Stimulated activated naive CD4-positive, alpha-beta T cell treated with Interleukin-2 at 50 U/mL for 16 hours (primary cell): ENCODE data around the gene SPPL2B.
"Not testable (repeated sequence)": the region's sequence is repeated elsewhere in the genome, so short reads cannot be mapped to it uniquely, and the experiment has no call there.

Experiments
- DNase-seq: peaks from one replicate; lab custom pipeline; 2025; lab: John Stamatoyannopoulos, UW

SPPL2B gene

DNA sequence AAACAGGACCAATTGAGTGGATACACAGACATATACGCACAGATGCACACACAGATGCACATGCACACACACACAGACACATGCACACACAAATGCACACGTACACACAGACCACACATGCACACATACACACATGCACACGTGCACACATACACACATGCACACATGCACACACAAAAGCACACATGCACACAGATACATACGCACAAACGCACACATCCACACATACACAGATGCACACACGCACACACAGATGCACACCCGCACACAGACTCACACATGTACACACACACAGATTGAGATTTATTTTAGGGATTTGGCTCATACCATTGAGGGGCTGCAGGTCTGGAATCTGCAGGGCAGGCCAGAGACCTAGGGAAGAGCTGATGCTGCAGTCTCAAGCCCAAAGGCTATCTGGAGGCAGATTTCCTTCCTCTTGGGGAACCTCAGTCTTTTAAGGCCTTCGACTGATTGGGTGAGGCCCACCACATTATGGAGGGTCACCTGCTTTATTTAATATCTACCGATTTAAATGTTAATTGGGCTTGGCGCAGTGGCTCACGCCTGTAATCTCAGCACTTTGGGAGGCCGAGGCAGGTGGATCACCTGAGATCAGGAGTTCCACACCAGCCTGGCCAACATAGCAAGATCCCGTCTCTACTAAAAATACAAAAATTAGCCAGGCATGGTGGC lies 54.2 kb downstream of the SPPL2B start:
- DNase-seq = no peak

DNA sequence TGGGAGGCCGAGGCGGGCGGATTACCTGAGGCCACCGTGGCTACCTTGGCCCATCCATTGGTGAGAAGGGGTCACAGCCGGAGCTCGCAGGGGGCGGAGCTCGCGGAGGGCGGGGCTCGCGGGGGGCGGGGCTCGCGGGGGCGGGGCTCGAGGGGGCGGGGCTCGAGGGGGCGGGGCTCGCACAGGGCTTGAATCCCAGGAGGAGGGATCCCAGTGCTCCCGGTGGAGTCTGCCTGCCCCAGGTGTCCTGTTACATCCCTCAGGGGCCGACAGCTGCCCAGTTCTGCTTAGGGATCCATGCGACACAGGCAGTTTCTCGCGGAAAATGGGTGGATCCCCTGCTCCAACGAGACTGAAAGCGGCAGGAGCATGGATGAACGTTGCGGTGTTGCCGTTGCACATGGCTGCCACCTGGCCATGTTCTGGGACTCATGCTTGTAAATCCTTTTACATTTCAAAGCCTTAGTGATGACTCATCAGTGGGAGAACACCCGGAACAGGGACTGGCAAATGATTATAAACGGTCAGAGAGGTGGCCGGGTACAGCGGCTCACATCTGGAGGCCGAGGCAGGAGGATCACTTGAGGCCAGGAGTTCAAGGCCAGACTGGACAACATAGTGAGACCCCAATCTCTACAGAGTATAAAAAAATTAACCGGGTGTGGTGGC lies 56.7 kb downstream of the SPPL2B start:
- DNase-seq = no peak

DNA sequence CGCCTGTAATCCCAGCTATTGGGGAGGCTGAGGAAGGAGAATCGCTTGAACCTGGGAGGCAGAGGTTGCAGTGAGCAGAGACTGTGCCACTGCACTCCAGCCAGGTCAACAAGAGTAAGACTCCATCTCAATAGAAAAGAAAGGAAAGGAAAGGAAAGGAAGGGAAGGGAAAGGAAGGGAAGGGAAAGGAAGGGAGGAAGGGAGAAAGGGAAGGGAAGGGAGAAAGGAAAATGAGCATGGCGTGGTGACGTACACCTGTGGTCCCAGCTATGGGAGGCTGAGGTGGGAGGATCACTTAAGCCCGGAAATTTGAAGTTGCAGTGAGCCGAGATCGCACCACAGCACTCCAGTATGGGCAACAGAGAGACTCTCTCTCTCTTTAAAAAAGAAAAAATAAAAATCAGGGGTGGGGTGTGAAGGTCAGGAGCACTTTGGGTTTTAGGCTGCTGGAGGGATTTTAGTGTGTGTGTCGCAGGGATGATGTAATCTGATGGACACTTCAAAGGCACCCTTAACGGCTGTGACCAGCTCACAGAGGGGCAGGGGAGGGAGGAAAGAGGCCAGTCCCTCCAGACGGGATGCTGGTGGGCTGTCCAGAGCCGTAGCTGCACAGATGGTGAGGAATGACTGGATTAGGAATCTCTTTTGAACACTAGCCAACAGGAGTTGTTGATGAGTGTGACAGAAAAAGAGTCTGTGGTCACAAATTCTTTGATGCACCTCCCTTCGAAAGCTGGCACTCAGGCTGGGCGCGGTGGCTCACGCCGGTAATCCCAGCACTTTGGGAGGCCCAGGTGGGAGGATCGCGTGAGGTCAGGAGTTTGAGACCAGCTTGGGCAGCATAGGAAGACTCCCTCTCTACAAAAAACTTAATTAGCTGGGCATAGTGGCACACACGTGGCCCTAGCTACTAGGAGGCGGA lies 59.1 kb downstream of the SPPL2B start:
- no peak for DNase-seq

DNA sequence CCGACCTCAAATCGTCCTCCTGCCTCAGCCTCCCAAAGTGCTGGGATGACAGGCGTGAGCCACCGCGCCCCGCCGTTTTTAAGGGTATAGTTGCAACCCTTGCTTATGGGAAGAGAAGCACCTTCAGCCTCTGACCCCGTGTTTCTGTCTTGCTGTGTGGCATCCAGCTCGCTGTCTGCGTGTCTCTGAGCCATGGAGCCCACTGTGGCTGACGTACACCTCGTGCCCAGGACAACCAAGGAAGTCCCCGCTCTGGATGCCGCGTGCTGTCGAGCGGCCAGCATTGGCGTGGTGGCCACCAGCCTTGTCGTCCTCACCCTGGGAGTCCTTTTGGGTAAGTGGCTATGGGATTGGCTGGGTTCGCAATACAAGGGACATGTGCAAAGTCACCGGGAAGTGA lies 61.1 kb downstream of the SPPL2B start:
- DNase-seq = no peak

DNA sequence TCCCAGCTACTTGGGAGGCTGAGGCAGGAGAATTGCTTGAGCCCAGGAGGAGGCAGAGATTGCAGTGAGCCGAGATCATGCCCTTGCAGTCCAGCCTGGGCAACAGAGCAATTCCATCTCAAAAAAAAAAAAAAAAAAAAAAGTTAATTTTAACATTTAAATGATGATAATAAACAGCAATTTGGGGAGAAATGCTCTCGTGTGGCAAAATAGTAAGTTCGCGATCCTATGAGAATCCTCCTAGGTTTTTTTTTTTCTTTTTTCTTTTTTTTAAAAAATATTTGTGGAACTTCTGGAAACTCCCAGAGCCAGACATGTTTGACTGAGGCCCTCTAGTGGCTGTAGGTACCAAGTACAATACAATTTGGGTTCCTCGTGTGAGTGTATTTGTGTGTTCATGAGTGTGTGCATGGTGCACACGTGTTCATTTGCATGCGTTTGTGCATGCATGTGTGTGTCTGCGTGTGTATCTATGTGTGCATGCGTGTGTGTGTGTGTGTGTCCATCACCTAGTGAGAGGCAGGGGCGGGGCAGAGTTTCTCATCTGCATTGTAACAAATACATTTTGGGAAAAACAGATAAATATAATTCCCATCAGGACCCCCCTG lies 62.7 kb downstream of the SPPL2B start:
- DNase-seq = peak; percentile 24

DNA sequence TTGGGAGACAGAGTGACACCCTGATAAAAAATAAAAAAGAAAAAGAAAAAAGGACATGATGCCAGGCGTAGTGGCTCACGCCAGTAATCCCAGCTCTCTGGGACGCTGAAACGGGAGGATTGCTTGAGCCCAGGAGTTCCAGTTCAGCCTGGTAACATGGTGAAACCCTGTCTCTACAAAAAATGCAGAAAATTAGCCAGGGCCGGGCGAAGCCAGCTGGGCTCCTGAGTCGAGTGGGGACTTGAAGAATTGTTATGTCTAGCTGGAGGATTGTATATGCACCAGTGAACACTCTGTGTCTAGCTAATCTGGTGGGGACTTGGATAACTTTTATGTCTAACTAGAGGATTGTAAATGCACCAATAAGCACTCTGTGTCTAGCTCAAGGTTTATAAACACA lies 63.9 kb downstream of the SPPL2B start:
- no peak for DNase-seq

DNA sequence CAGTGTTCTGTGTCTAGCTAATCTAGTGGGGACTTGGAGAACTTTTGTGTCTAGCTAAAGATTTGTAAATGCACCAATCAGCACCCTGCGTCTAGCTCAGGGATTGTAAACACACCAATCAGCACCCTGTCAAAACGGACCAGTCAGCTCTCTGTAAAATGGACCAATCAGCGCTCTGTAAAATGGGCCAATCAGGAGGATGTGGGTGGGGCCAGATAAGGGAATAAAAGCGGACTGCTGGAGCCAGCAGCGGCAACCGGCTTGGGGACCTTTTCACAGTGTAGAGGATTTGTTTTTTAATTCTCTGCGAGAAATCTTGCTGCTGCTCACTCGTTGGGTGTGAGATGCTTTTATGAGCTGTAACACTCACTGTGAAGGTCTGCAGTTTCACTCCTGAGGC lies 64.4 kb downstream of the SPPL2B start:
- DNase-seq = not testable (repeated sequence)

DNA sequence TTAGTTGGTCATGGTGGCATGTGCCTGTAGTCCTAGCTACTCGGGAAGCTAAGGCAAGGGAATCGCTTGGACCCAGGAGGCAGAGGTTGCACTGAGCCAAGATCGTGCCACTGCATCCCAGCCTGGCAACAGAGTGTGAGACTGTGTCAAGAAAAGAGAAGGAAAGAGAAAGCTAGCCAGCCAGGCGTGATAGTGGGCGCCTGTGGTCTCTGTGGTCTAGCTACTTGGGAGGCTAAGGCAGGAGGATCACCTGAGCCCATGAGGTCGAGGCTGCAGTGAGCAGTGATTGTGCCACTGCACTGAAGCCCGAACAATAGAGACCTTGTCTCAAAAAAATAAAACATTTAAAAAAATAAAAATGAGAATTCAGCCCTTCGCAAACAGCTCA lies 65.6 kb downstream of the SPPL2B start:
- DNase-seq = no peak

DNA sequence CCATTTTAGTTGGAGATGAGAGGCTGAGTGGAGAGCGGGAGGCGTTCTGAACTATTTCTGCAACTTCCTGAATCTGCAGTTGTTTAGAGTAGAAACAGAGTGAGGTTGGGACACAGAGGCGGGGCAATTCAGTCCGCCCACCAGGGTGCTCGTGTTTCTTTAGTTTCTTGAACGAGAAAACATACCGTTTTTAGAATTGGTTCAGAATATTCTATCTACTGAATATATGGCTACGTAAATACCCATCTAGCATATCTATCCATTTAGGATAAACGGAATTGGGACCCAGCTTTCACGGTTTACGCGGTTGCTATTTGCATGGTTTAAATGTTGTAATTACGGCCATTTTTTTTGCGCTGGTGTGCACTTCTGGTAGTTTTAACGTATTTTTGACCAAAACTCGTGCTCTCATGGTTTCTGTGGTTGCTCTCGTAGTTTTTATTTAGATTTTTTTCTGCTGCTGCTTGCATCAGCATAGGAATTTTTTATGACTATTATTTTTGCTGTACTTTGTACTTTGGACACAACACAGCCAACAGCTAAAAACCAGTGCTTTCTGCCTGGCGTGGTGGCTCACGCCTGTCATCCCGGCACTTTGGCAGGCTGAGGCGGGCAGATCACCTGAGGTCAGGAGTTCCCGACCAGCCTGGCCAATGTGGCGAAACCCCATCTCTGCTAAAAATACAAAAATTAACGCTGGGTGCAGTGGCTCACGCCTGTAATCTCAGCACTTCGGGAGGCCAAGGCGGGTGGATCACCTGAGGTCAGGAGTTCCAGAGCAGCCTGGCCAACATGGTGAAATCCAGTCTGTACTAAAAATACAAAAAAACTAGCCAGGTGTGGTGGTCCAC lies 66.2 kb downstream of the SPPL2B start:
- DNase-seq = no peak

DNA sequence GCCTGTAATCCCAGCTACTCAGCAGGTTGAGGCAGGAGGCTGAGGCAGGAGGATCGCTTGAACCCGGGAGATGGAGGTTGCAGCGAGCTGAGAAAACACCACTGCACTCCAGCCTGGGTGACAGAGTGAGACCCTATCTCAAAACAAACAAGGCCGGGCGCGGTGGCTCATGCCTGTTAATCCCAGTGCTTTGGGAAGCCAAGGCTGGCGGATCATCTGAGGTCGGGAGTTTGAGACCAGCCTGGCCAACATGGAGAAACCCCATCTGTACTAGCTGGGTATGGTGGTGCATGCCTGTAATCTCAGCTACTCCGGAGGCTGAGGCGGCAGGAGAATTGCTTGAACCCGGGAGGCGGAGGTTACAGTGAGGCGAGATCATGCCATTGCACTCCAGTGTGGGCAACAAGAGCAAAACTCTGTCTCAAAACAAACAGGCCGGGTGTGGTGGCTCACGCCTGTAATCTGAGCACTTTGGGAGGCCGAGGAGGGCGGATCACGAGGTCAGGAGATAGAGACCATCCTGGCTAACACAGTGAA lies 66.9 kb downstream of the SPPL2B start:
- DNase-seq = not testable (repeated sequence)

DNA sequence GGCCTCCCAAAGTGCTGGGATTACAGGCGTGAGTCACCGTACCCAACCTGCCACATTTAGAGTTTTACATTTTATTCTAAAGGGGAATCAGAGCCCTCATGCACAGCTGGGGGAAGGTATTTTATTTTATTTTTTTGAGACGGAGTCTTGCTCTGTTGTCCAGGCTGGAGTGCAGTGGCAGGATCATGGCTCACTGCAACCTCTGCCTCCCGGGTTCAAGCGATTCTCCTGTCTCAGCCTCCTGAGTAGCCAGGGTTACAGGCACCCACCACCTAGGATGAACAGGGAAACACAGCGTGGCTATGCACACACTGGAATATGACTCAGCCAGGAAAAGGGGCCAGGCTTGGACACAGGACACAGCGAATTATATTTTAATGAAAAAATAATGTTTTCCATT lies 68.7 kb downstream of the SPPL2B start:
- DNase-seq = not testable (repeated sequence)

DNA sequence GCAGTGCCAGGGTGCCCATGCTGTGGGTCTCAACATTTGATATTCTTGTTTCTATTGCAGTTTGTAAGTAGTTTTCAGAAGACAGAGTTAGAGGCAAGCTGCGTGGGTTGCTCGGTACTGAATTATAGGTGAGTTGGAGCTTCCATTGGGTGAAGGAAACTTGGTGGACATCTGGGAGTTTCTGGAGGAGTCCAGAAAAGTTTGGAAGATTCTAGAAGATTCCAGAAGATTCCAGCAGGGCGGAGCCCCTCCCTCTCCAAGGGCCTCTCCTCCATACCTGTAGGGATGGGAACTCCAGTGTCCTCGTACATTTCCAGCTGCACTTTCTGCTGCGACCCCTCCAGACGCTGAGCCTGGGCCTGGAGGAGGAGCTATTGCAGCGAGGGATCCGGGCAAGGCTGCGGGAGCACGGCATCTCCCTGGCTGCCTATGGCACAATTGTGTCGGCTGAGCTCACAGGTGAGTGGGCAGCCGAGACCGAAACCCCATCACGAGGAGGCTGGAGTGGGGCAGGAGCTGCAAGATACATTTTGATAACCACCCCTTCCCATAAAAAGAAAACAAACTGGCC lies 70.3 kb downstream of the SPPL2B start:
- DNase-seq = no peak

DNA sequence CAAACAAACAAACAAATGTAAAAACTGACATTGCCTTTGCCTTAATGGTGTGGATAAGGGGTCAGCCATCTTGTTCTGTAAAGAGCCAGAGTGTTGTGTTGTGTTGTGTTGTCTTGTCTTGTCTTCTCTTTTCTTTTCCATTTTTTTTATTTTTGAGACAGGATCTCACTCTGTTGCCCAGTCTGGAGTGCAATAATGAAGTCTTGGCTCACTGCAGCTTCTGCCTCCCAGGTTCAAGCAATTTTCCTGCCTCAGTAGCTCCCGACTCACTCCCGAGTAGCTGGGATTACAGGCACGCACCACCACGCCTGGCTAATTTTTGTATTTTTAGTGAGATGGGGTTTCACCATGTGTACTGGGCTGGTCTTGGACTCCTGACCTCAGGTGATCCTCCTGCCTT lies 71.1 kb downstream of the SPPL2B start:
- DNase-seq = no peak
